ENCODE measurements around the gene ITPR3.

Gene ITPR3

DNA sequence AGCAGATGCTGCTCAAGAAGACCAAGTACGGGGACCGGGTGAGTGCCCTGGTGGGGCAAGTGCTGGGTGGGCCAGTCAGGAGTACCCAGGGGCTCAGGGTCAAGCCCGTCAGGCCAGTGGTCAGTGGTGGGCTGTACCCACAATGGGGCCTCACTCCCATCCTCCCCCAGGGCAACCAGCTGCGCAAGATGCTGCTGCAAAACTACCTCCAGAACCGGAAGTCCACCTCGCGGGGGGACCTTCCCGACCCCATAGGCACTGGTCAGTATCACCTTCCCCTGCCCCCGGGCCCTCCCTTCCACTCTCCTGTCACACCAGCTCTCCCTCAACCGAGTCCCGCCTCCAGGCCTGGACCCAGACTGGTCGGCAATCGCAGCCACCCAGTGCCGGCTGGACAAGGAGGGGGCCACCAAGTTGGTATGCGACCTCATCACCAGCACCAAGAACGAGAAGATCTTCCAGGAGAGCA lies 63.3 kb downstream of the ITPR3 start:
- TF ChIP-seq, protein P1, sequence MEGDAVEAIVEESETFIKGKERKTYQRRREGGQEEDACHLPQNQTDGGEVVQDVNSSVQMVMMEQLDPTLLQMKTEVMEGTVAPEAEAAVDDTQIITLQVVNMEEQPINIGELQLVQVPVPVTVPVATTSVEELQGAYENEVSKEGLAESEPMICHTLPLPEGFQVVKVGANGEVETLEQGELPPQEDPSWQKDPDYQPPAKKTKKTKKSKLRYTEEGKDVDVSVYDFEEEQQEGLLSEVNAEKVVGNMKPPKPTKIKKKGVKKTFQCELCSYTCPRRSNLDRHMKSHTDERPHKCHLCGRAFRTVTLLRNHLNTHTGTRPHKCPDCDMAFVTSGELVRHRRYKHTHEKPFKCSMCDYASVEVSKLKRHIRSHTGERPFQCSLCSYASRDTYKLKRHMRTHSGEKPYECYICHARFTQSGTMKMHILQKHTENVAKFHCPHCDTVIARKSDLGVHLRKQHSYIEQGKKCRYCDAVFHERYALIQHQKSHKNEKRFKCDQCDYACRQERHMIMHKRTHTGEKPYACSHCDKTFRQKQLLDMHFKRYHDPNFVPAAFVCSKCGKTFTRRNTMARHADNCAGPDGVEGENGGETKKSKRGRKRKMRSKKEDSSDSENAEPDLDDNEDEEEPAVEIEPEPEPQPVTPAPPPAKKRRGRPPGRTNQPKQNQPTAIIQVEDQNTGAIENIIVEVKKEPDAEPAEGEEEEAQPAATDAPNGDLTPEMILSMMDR (IDR thresholded peaks at IDR 0.05): no peak
- no peak overlapping the region for H3K27ac ChIP-seq
- no peak overlapping the region for H3K4me3 ChIP-seq
- no peak for DNase-seq (ENCODE audit: low spot score)

DNA sequence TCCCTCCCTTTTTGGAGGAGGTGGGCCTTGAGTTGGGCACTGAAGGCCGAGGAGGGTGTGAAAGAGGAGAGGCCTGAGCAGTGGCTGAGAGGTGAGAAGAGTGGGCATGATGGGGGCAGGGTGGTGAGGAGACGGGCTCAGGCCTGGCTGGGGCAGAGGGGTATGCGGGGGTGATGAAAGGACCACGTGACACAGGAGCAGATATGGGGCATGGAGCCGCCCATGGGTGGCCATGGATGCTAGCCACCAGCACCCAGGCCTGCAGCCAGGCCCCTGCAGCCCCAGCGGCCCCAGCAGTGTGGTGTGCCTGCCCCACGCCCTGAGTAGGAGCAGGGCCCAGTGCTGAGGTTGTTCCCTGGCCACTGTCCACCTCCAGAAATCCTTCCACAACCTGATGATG lies 63.9 kb downstream of the ITPR3 start:
- TF ChIP-seq, protein P1 (IDR thresholded peaks at IDR 0.05): no peak
- Histone ChIP-seq H3K27ac (no peak overlapping the region), H3K4me3 (no peak overlapping the region)
- DNase-seq (ENCODE audit: low spot score): no peak

DNA sequence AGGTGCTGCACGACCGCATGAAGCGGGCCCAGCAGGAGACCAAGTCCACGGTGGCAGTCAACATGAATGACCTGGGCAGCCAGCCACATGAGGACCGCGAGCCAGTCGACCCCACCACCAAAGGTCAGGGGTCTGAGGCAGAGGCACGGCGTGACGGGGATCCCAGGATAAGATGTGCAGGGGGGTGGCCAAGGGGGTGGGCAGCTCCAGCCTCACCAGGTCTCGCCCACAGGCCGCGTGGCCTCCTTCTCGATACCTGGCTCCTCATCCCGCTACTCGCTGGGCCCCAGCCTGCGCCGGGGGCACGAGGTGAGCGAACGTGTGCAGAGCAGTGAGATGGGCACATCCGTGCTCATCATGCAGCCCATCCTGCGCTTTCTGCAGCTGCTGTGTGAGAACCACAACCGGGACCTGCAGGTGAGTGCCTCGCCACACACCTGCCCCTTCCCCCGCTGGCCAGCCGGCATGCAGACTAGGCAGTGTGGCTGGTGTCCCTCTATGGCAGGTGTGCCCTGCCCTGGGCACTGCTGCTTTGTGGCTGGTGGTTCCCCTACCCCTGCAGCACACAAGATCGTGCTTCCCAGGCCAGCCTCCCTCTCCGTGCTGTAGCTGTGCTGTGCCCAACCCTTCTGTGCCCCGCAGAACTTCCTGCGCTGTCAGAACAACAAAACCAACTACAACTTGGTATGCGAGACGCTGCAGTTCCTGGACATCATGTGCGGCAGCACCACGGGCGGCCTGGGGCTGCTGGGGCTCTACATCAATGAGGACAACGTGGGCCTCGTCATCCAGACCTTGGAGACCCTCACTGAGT lies 64.5 kb downstream of the ITPR3 start:
- DNase-seq (ENCODE audit: low spot score): no peak
- TF ChIP-seq, protein P1 (IDR thresholded peaks at IDR 0.05): no peak
- no peak overlapping the region for H3K27ac ChIP-seq
- no peak overlapping the region for H3K4me3 ChIP-seq

DNA sequence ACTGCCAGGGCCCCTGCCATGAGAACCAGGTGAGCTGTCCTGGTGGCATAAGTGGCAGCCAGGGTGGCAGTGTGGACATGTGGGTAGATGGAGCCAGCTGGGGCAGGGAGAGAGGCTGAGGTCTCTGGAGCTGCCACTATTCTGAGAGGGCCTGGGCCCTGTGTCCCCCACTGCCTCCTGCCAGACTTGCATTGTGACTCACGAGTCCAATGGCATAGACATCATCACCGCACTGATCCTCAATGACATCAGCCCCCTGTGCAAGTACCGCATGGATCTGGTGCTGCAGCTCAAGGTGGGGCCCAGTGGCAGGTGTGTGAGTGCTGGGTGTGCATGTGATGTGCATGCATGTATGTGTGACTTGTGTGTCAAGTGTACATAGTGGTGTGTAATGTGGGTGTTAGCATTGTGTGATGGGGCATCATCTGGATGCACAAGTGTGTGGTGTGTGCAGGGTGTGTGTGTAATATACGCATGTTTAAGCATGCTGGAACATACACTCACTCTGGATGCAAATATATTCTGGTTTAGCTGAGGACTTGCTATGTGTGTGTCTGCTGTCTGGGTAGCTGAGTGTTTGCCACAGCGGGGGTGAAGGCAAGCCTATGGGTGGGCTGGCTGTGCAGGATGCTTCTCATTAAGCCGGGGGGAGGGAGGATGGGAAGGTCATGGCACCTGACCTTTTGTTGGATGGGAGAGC lies 65.3 kb downstream of the ITPR3 start:
- H3K27ac ChIP-seq: no peak overlapping the region
- no peak for DNase-seq (ENCODE audit: low spot score)
- TF ChIP-seq, protein P1 (IDR thresholded peaks at IDR 0.05): no peak
- H3K4me3 ChIP-seq: no peak overlapping the region

DNA sequence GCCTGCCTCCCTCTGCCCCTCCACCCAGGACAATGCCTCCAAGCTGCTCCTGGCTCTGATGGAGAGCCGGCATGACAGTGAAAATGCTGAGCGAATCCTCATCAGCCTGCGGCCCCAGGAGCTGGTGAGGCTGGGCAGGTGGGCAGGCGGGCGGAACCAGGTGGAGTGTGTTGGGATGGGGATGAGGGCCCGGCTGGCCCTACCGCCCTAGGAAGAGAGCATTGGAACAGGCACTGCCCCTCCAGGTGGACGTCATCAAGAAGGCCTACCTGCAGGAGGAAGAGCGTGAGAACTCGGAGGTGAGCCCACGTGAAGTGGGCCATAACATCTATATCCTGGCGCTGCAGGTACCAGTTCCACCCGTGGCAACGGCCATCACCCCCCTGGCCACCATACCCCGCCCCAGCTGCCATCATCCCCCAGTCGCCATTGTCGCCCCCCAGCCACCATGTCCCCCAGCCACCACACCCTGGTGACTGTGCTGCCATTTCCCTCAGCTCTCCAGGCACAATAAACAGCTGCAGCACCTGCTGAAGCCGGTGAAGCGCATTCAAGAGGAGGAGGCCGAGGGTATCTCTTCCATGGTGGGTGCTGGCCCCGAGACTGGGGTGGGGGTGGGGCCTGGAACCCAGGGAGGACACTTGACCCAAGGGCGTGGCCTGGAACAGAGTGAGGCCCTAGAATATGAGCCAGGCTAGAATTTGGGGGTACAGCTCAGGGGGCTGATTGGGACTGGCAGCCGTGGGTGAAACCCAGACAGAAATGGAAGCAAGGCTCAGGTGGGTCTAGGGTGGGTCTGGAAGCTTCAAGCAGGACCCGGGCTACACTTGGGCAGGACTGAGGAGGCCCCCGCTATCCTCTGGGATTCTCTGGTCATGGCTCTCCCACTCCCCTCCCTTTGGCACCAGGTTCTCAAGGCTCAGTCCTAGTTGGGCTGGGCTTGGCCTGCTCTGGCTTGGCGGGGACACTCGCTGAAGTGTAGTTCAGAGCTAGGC lies 66.2 kb downstream of the ITPR3 start:
- H3K27ac ChIP-seq: no peak overlapping the region
- no peak for DNase-seq (ENCODE audit: low spot score)
- TF ChIP-seq, protein P1 (IDR thresholded peaks at IDR 0.05): no peak

DNA sequence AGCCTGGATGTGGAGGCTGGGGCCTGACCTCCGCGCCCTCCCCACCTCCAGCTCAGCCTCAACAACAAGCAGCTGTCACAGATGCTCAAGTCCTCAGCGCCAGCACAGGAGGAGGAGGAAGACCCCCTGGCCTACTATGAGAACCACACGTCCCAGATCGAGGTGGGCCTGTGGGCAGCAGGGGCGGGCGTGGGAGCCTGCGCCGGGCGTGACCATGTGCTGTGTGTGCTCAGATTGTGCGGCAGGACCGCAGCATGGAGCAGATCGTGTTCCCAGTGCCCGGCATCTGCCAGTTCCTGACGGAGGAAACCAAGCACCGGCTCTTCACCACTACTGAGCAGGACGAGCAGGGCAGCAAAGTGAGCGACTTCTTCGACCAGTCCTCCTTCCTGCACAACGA lies 66.9 kb downstream of the ITPR3 start:
- TF ChIP-seq, protein P1 (IDR thresholded peaks at IDR 0.05): no peak
- H3K27ac ChIP-seq: no peak overlapping the region
- no peak for DNase-seq (ENCODE audit: low spot score)
- H3K4me3 ChIP-seq: no peak overlapping the region

More for the DNA sequence above, 66.2 kb downstream of the ITPR3 start:
- no peak overlapping the region for H3K4me3 ChIP-seq
